SJCRH30 (cell line): ENCODE results near the gene GSTM1. TPM values are rescaled to one million over a fixed set of nuclear protein-coding genes. Genes with fewer than 3 reads are reported as not detected.
A peak's percentile ranks its signal among the peaks of the same experiment; 100 is the strongest.
"Not testable (repeated sequence)": the region's sequence is repeated elsewhere in the genome, so short reads cannot be mapped to it uniquely, and the experiment has no call there.

ENCODE experiments used
- DNase-seq, 2 experiments: peaks; one replicate each; pipeline ENCODE4 v3.0.0-alpha.2; 2015 to 2020
- H3K27ac ChIP-seq: fragments of 250-450 bp; sonication (Bioruptor Pico); 2 replicates; pipeline ENCODE4 v1.5.1; 2020; ENCODE audit warnings: mild to moderate bottlenecking, moderate library complexity
- H3K27me3 ChIP-seq: fragments of 250-450 bp; sonication (Bioruptor Pico); 2 replicates; pipeline ENCODE4 v1.5.1; 2020; ENCODE audit warnings: mild to moderate bottlenecking, moderate library complexity
- H3K36me3 ChIP-seq: fragments of 250-450 bp; sonication (Bioruptor Pico); 2 replicates; pipeline ENCODE4 v1.5.1; 2020; ENCODE audit warnings: mild to moderate bottlenecking, moderate library complexity
- H3K4me1 ChIP-seq: fragments of 250-450 bp; sonication (Bioruptor Pico); 2 replicates; pipeline ENCODE4 v1.5.1; 2020; ENCODE audit warnings: mild to moderate bottlenecking, moderate library complexity
- H3K4me3 ChIP-seq: fragments of 250-450 bp; sonication (Bioruptor Pico); 2 replicates; pipeline ENCODE4 v1.5.1; 2020; ENCODE audit warnings: mild to moderate bottlenecking, moderate library complexity
- H3K9me3 ChIP-seq: fragments of 250-450 bp; sonication (Bioruptor Pico); replicated peaks from 2 replicates; pipeline ENCODE4 v1.5.1; 2020; ENCODE audit warnings: mild to moderate bottlenecking, moderate library complexity
- total RNA-seq: library from RNA; depleted of rRNA; stranded (reverse); fragments of >200 nt; shearing (Covaris generic); gene quantifications from 2 replicates; pipeline ENCODE4 v1.2.3, GENCODE V29; 2014

The GSTM1 gene
- total RNA-seq, 1 experiment from 2014 or later = not detected

GRCh38 chr1:109669949-109670302 is 17.7 kb upstream of the GSTM1 start:
- not testable (repeated sequence) for H3K36me3 ChIP-seq, H3K27me3 ChIP-seq, H3K27ac ChIP-seq, H3K4me1 ChIP-seq, H3K4me3 ChIP-seq, H3K9me3 ChIP-seq
- DNase-seq = peak in 1 of 2 experiments; percentile 1

GRCh38 chr1:109671067-109671466 is 16.6 kb upstream of the GSTM1 start:
- no peak overlapping the region for H3K4me3 ChIP-seq
- no peaks in the 10 kb centered on the region for H3K36me3 ChIP-seq
- no peaks in the 10 kb centered on the region for H3K9me3 ChIP-seq
- peaks cover 5% of the 10 kb centered on the region; the same call in 1 of the 2 replicates for H3K4me1 ChIP-seq
- no peaks in the 10 kb centered on the region for H3K27me3 ChIP-seq
- H3K27ac ChIP-seq = no peak overlapping the region
- DNase-seq = peak in 1 of 2 experiments; percentile 1

GRCh38 chr1:109673861-109674260 is 13.8 kb upstream of the GSTM1 start:
- not testable (repeated sequence) for H3K27me3 ChIP-seq, DNase-seq, H3K4me1 ChIP-seq, H3K27ac ChIP-seq, H3K9me3 ChIP-seq, H3K36me3 ChIP-seq, H3K4me3 ChIP-seq

GRCh38 chr1:109676683-109677381 is 10.8 kb upstream of the GSTM1 start:
- DNase-seq = peak in 1 of 2 experiments; percentile 0
- not testable (repeated sequence) for H3K9me3 ChIP-seq, H3K36me3 ChIP-seq, H3K27me3 ChIP-seq, H3K27ac ChIP-seq, H3K4me3 ChIP-seq, H3K4me1 ChIP-seq

GRCh38 chr1:109677459-109677858 is 10.2 kb upstream of the GSTM1 start:
- Histone ChIP-seq H3K27ac (no peak overlapping the region), H3K27me3 (peaks cover 3% of the 10 kb centered on the region; the same call in 1 of the 2 replicates), H3K9me3 (no peaks in the 10 kb centered on the region), H3K36me3 (no peaks in the 10 kb centered on the region), H3K4me1 (no peaks in the 10 kb centered on the region), H3K4me3 (no peak overlapping the region)
- peak in 1 of 2 experiments; percentile 0 for DNase-seq

GRCh38 chr1:109678637-109679036 is 9.0 kb upstream of the GSTM1 start:
- DNase-seq = not testable (repeated sequence)

GRCh38 chr1:109684777-109685176 is 2.8 kb upstream of the GSTM1 start:
- H3K27ac ChIP-seq, H3K9me3 ChIP-seq, H3K27me3 ChIP-seq, DNase-seq, H3K36me3 ChIP-seq, H3K4me3 ChIP-seq, H3K4me1 ChIP-seq: not testable (repeated sequence)

More at GRCh38 chr1:109678637-109679036, 9.0 kb upstream of the GSTM1 start:
- not testable (repeated sequence) for H3K4me1 ChIP-seq, H3K9me3 ChIP-seq, H3K36me3 ChIP-seq, H3K4me3 ChIP-seq, H3K27me3 ChIP-seq, H3K27ac ChIP-seq

- not testable (repeated sequence) for H3K27ac ChIP-seq, H3K4me1 ChIP-seq, H3K9me3 ChIP-seq, H3K27me3 ChIP-seq, H3K36me3 ChIP-seq, H3K4me3 ChIP-seq, DNase-seq
These were observed 2.2 kb upstream of the GSTM1 start for GRCh38 chr1:109685399-109685798.

GRCh38 chr1:109685890-109686289 is 1.7 kb upstream of the GSTM1 start:
- H3K36me3 ChIP-seq, H3K27me3 ChIP-seq, H3K4me3 ChIP-seq, DNase-seq, H3K27ac ChIP-seq, H3K9me3 ChIP-seq, H3K4me1 ChIP-seq: not testable (repeated sequence)

GRCh38 chr1:109687109-109687508 is 508 bp upstream of the GSTM1 start:
- not testable (repeated sequence) for H3K27ac ChIP-seq, DNase-seq, H3K9me3 ChIP-seq, H3K36me3 ChIP-seq, H3K4me1 ChIP-seq, H3K4me3 ChIP-seq, H3K27me3 ChIP-seq

- H3K4me1 ChIP-seq = no peaks in the 10 kb centered on the region
- H3K36me3 ChIP-seq = no peaks in the 10 kb centered on the region
- H3K9me3 ChIP-seq = no peaks in the 10 kb centered on the region
- H3K27me3 ChIP-seq = no peaks in the 10 kb centered on the region
- H3K4me3 ChIP-seq = no peak overlapping the region
- H3K27ac ChIP-seq = no peak overlapping the region
- DNase-seq = no peak
These were observed 2.3 kb downstream of the GSTM1 start for GRCh38 chr1:109689844-109690405.

- no peak for DNase-seq
- no peaks in the 10 kb centered on the region for H3K36me3 ChIP-seq
- no peaks in the 10 kb centered on the region for H3K9me3 ChIP-seq
- no peak overlapping the region for H3K4me3 ChIP-seq
- no peaks in the 10 kb centered on the region for H3K27me3 ChIP-seq
- no peaks in the 10 kb centered on the region for H3K4me1 ChIP-seq
- H3K27ac ChIP-seq = no peak overlapping the region
These were observed 4.1 kb downstream of the GSTM1 start for GRCh38 chr1:109691759-109692158.

- H3K9me3 ChIP-seq, H3K4me1 ChIP-seq, DNase-seq, H3K27me3 ChIP-seq, H3K4me3 ChIP-seq, H3K36me3 ChIP-seq, H3K27ac ChIP-seq: not testable (repeated sequence)
These were observed 6.8 kb downstream of the GSTM1 start for GRCh38 chr1:109694400-109694799.

GRCh38 chr1:109695138-109695537 is 7.5 kb downstream of the GSTM1 start:
- H3K9me3 ChIP-seq, H3K4me3 ChIP-seq, H3K27me3 ChIP-seq, H3K27ac ChIP-seq, DNase-seq, H3K36me3 ChIP-seq, H3K4me1 ChIP-seq: not testable (repeated sequence)

- Histone ChIP-seq H3K4me1 (no peaks in the 10 kb centered on the region), H3K36me3 (no peaks in the 10 kb centered on the region), H3K9me3 (no peaks in the 10 kb centered on the region), H3K27ac (no peak overlapping the region), H3K4me3 (no peak overlapping the region), H3K27me3 (no peaks in the 10 kb centered on the region)
- DNase-seq = no peak
These were observed 9.4 kb downstream of the GSTM1 start for GRCh38 chr1:109697066-109697465.

- H3K27me3 ChIP-seq, H3K4me1 ChIP-seq, H3K27ac ChIP-seq, H3K9me3 ChIP-seq, H3K4me3 ChIP-seq, H3K36me3 ChIP-seq, DNase-seq: not testable (repeated sequence)
These were observed 10.2 kb downstream of the GSTM1 start for GRCh38 chr1:109697861-109698260.
